Activated CD8-positive, alpha-beta memory T cell treated with anti-CD3 and anti-CD28 coated beads, Interleukin-2, amount 10 ng/mL, durations not matched to agents 7 days and 5 days (primary cell): ENCODE measurements around the gene RPL22L1. TPM values are rescaled to one million over a fixed set of nuclear protein-coding genes. Genes with fewer than 3 reads are reported as not detected.

Experiments used
- ATAC-seq: fragments of 150-1000 bp; cut with Tn5 transposase; one replicate; pipeline ENCODE4 v1.10.0; 2021; ENCODE audit warnings: moderate library complexity
- CTCF ChIA-PET: fragments of 350-600 bp; sonication (Branson Sonifier 250); formaldehyde crosslinking; loops from one replicate; lab custom pipeline; 2021; ENCODE audit warnings: antibody characterized with exemption; lab: Charles Lee
- DNase-seq: peaks from one replicate; pipeline ENCODE4 v3.0.0-alpha.2; 2020
- H3K27ac Mint-ChIP-seq: one replicate; pipeline ENCODE4 v1.8.0; 2021; ENCODE audit warnings: mild to moderate bottlenecking, mixed read lengths
- H3K27me3 Mint-ChIP-seq: one replicate; pipeline ENCODE4 v1.8.0; 2021; ENCODE audit warnings: mixed read lengths
- H3K36me3 Mint-ChIP-seq: one replicate; pipeline ENCODE4 v1.8.0; 2021; ENCODE audit warnings: mild to moderate bottlenecking, mixed read lengths
- H3K4me1 Mint-ChIP-seq: one replicate; pipeline ENCODE4 v1.8.0; 2021; ENCODE audit warnings: mixed read lengths
- H3K4me3 Mint-ChIP-seq: one replicate; pipeline ENCODE4 v1.8.0; 2021; ENCODE audit warnings: mild to moderate bottlenecking, moderate library complexity, mixed read lengths
- H3K9me3 Mint-ChIP-seq: one replicate; pipeline ENCODE4 v1.8.0; 2022; ENCODE audit warnings: low read depth, mixed read lengths
- total RNA-seq, 2 experiments: library from RNA; stranded (reverse); gene quantifications; one replicate each; pipeline ENCODE4 v1.2.3, GENCODE V29; 2021

The RPL22L1 gene
- total RNA-seq, 2 experiments from 2014 or later: 116 to 149 TPM

- peak overlapping the region; percentile 3 for H3K27ac Mint-ChIP-seq
- H3K36me3 Mint-ChIP-seq: peaks cover 38% of the 10 kb centered on the region
- no peak for DNase-seq
- no peaks in the 10 kb centered on the region for H3K9me3 Mint-ChIP-seq
- H3K4me3 Mint-ChIP-seq: peak overlapping the region; percentile 15
- CTCF ChIA-PET: no interaction called here
- H3K4me1 Mint-ChIP-seq: peaks cover 21% of the 10 kb centered on the region
- H3K27me3 Mint-ChIP-seq: no peaks in the 10 kb centered on the region
- ATAC-seq: no peak
Observed at GRCh38 chr3:170867143-170867937, 2.7 kb downstream of the RPL22L1 start.

GRCh38 chr3:170866499-170866898, 3.5 kb downstream of the RPL22L1 start:
- Mint-ChIP-seq H3K27me3 (no peaks in the 10 kb centered on the region), H3K9me3 (no peaks in the 10 kb centered on the region), H3K36me3 (peaks cover 38% of the 10 kb centered on the region), H3K4me3 (no peak overlapping the region), H3K4me1 (peaks cover 21% of the 10 kb centered on the region), H3K27ac (no peak overlapping the region)
- DNase-seq (no peak), ATAC-seq (no peak)
- CTCF ChIA-PET: interaction anchor here (1.2 kb wide), 1 partner anchor 18 kb away, joined by 3 read pairs; no protein-coding TSS in a partner anchor

DNA sequence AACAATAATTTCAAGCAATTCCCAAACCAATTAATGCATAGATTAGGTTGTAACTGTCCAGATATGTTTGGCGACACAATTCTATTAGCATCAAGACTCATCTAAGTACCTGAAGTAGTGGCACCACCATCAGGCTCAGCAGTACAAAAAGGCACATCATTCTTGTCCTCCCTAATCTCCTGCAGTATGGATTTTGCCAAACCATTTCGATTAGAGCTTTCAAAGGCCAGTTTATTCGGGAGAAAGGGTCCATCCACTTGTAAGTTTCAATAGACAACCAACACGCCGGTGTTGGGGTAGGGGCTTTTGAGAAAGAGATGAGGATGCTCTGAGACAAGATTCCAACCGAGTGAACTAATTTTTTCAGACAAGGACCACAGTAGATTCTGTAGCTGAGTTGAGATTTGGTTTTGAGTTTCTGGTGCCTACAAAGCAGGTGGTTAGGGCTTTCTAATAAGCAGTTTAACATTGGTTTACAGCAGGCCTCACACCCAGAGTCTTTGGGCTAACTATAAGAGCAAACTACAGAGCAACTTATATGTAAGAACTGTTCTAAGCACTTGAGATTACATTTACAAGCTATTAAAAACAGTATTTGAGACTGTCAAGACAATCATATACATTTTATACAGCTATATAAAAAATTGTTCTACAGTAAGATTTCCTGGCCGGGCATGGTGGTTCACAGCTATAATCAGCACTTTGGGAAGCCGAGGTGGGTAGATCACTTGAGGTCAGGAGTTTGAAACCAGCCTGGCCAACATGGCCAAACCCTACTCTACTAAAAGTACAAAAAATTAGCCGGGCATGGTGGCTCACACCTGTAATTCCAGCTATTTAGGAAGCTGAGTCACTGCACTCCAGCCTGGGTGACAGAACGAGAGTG, 4.5 kb downstream of the RPL22L1 start:
- CTCF ChIA-PET: interaction anchor here (1.2 kb wide), 1 partner anchor 17 kb away, joined by 3 read pairs; no protein-coding TSS in a partner anchor
- Mint-ChIP-seq H3K4me1 (peaks cover 14% of the 10 kb centered on the region), H3K27me3 (no peaks in the 10 kb centered on the region), H3K36me3 (peaks cover 38% of the 10 kb centered on the region), H3K4me3 (no peak overlapping the region), H3K27ac (no peak overlapping the region), H3K9me3 (no peaks in the 10 kb centered on the region)
- DNase-seq (no peak), ATAC-seq (no peak)

DNA sequence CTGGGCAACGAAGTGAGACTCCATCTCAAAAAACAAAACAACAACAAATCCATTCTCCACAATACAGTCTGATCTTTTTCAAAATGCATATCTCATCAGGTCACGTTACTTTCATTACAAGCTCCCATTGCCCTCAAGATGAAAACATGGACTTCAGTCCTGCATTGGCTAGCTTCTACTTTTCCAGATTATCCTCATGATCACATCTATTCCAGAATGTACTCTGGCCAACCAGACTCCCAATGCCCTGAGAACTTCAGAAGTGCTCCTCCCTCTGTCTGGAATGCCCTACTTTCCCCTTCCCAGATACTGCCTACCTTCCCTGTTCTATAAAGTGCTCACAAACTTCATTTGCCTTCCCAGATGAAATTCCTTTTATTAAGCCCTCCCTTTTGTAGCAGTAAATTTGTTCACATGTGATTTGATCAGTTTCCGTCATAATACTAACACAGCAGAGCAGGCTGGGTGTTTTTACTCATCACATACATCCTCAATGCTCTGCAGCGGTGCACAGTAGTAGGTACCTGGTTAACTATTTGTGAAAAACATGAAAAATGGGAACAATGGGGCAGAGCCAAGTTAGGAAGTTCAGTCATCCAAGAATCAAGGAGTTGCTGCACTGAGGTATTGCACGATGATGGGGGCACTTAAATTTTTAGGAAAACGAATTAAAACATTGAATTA, 5.3 kb downstream of the RPL22L1 start:
- Mint-ChIP-seq H3K27me3 (no peaks in the 10 kb centered on the region), H3K4me3 (no peak overlapping the region), H3K36me3 (peaks cover 34% of the 10 kb centered on the region), H3K4me1 (peaks cover 11% of the 10 kb centered on the region), H3K9me3 (no peaks in the 10 kb centered on the region), H3K27ac (no peak overlapping the region)
- CTCF ChIA-PET: no interaction called here
- DNase-seq (no peak), ATAC-seq (no peak)

GRCh38 chr3:170863816-170864215, 6.2 kb downstream of the RPL22L1 start:
- Mint-ChIP-seq H3K36me3 (peaks cover 29% of the 10 kb centered on the region), H3K27me3 (no peaks in the 10 kb centered on the region), H3K4me1 (peaks cover 11% of the 10 kb centered on the region), H3K4me3 (no peak overlapping the region), H3K9me3 (no peaks in the 10 kb centered on the region), H3K27ac (no peak overlapping the region)
- CTCF ChIA-PET: no interaction called here
- ATAC-seq (no peak), DNase-seq (no peak)

DNA sequence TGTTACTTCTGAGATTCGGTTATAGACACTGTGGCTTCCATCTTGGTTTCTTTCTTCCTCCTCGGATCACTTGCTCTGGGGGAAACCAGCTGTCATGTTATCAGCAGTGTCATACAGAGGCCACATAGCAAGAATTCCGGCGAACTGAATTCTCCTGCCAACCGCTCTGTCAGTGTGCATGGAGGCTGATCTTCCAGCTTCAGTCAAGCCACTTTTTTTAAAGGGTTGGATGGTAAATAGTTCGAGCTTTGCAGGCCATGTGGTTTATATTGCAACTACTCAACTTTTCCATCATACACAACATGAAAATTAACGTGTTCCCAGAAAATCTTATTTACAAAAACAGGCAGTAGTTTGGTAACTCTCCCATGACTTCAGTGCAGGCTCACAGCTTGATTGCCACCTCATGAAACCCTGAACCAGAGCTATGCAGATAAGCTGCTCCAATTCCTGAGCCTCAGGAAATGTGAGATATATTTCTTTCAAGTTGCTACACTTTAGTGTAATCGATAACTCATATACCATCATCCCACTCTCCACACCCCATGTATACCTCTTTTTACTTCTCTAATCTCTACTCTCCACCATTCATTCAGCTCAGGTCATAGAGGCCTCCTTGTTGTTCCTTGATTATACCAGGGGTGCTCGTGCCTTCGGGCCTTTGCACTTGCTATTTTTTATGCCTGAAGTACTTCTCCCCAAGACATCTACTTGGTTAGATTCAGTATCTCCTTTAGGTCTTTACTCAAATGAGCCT, 7.2 kb downstream of the RPL22L1 start:
- H3K36me3 Mint-ChIP-seq: peaks cover 28% of the 10 kb centered on the region
- peaks cover 10% of the 10 kb centered on the region for H3K4me1 Mint-ChIP-seq
- no peak overlapping the region for H3K27ac Mint-ChIP-seq
- DNase-seq (no peak), ATAC-seq (peak; percentile 7)
- no peak overlapping the region for H3K4me3 Mint-ChIP-seq
- H3K27me3 Mint-ChIP-seq: no peaks in the 10 kb centered on the region
- H3K9me3 Mint-ChIP-seq: no peaks in the 10 kb centered on the region
- CTCF ChIA-PET: no interaction called here

- Mint-ChIP-seq H3K27me3 (no peaks in the 10 kb centered on the region), H3K27ac (no peak overlapping the region), H3K36me3 (no peaks in the 10 kb centered on the region), H3K4me3 (no peak overlapping the region), H3K4me1 (peaks cover 3% of the 10 kb centered on the region), H3K9me3 (no peaks in the 10 kb centered on the region)
- CTCF ChIA-PET: no interaction called here
- DNase-seq (no peak), ATAC-seq (no peak)
Observed at GRCh38 chr3:170858599-170858998, 11.4 kb downstream of the RPL22L1 start.

DNA sequence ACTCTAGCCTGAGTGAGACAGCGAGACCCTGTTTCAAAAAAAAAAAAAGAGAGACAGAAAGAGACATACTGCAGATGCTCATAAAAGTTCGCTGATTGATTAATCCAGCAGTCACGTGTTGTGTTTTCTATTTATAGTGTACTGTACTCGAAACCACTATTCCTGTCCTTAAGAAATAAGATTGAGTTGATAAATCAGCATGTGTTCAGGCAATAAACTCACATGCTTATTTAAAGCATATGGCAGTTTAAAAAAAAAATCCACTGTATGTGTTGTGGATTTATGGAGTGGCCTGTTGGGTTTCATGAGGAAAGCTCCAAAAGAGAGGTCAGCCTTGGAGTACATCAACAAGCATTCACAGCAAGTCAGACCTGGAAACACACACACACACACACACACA, 17.7 kb downstream of the RPL22L1 start:
- Mint-ChIP-seq H3K36me3 (no peaks in the 10 kb centered on the region), H3K4me1 (peaks cover 3% of the 10 kb centered on the region), H3K4me3 (no peak overlapping the region), H3K27ac (no peak overlapping the region), H3K9me3 (no peaks in the 10 kb centered on the region), H3K27me3 (peaks cover 13% of the 10 kb centered on the region)
- DNase-seq (no peak), ATAC-seq (no peak)
- CTCF ChIA-PET: no interaction called here

GRCh38 chr3:170848292-170848917, 21.6 kb downstream of the RPL22L1 start:
- Mint-ChIP-seq H3K27me3 (peaks cover 20% of the 10 kb centered on the region), H3K4me1 (no peaks in the 10 kb centered on the region), H3K4me3 (no peak overlapping the region), H3K36me3 (no peaks in the 10 kb centered on the region), H3K27ac (no peak overlapping the region), H3K9me3 (no peaks in the 10 kb centered on the region)
- DNase-seq: no peak
- no peak for ATAC-seq
- CTCF ChIA-PET: interaction anchor here (1.0 to 2.7 kb wide), 3 partner anchors 10 to 37 kb away, joined by 3 to 14 read pairs (median 3); no protein-coding TSS in a partner anchor

DNA sequence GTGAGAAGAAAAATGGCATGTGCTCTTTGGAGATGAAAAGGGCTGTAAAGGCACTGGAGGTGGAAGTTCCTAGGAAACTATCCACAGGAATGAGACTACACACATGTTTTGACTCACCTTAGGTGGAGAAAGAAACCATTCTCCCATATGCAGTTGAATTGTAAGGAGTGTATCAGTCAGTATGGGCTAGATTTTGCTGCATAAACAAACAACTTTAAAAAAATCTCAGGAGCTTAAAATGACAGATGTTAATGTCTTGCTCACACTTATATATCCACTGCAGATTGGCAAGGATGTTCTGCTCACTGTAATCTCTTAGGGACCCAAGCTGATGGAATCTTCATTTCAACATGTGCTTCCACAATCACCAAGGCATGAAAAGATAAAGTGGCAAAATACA, 25.6 kb downstream of the RPL22L1 start:
- DNase-seq: no peak
- CTCF ChIA-PET: interaction anchor here (0.9 kb wide), 1 partner anchor 33 kb away, joined by 3 read pairs; no protein-coding TSS in a partner anchor
- no peak for ATAC-seq

GRCh38 chr3:170840291-170840859, 29.6 kb downstream of the RPL22L1 start:
- ATAC-seq (no peak), DNase-seq (no peak)
- no peaks in the 10 kb centered on the region for H3K36me3 Mint-ChIP-seq
- no peak overlapping the region for H3K27ac Mint-ChIP-seq
- no peaks in the 10 kb centered on the region for H3K4me1 Mint-ChIP-seq
- H3K27me3 Mint-ChIP-seq: peaks cover 52% of the 10 kb centered on the region
- no peaks in the 10 kb centered on the region for H3K9me3 Mint-ChIP-seq
- CTCF ChIA-PET: no interaction called here
- no peak overlapping the region for H3K4me3 Mint-ChIP-seq

More for the DNA sequence above, 25.6 kb downstream of the RPL22L1 start:
- Mint-ChIP-seq H3K4me3 (no peak overlapping the region), H3K4me1 (no peaks in the 10 kb centered on the region), H3K36me3 (no peaks in the 10 kb centered on the region), H3K27ac (no peak overlapping the region), H3K9me3 (no peaks in the 10 kb centered on the region), H3K27me3 (peaks cover 34% of the 10 kb centered on the region)

- Mint-ChIP-seq H3K27ac (no peak overlapping the region), H3K27me3 (peaks cover 59% of the 10 kb centered on the region)
- CTCF ChIA-PET: no interaction called here
Observed at GRCh38 chr3:170839518-170840100, 30.4 kb downstream of the RPL22L1 start.

More at GRCh38 chr3:170839518-170840100, 30.4 kb downstream of the RPL22L1 start:
- Mint-ChIP-seq H3K36me3 (no peaks in the 10 kb centered on the region), H3K4me3 (no peak overlapping the region), H3K9me3 (no peaks in the 10 kb centered on the region), H3K4me1 (no peaks in the 10 kb centered on the region)
- ATAC-seq (no peak), DNase-seq (no peak)
